Cardiac ventricle fibroblast (primary cell): ENCODE data around the gene PFKFB3. TPM values are rescaled to one million over a fixed set of nuclear protein-coding genes. Genes with fewer than 3 reads are reported as not detected.

ENCODE experiments used
- total RNA-seq: library from RNA; depleted of rRNA; stranded (reverse); fragments of >200 nt; gene quantifications from 2 replicates; pipeline ENCODE4 v1.2.3, GENCODE V29; 2015

The PFKFB3 gene
- total RNA-seq, result 19.3 and 19.6 TPM in 2 replicates

DNA sequence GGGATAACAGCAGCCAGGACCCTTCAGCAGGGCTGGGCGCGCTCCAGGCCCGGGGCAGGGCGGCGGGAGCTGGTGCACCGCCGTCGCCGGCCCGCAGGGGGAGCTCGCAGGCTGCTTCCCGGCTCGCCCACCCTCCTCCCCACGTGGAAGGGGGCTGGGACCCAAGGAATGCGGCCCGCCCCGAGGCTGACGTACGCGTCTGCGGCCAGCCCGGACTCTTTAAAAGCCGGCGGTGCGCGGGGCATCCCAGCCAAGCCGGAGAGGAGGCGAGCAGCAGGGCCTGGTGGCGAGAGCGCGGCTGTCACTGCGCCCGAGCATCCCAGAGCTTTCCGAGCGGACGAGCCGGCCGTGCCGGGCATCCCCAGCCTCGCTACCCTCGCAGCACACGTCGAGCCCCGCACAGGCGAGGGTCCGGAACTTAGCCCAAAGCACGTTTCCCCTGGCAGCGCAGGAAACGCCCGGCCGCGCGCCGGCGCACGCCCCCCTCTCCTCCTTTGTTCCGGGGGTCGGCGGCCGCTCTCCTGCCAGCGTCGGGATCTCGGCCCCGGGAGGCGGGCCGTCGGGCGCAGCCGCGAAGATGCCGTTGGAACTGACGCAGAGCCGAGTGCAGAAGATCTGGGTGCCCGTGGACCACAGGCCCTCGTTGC is at the start of gene PFKFB3:
TSS of gene PFKFB3 (plus strand) at position 249 of the 647 bp plus-strand sequence. CDS start at position 578, 329 bp downstream.

Other genes starting within 250 kb of the PFKFB3 start
- 12.5 and 13.8 TPM in 2 replicates for gene IL15RA, start 225.4 kb upstream of the PFKFB3 start, total RNA-seq
- gene IL2RA, start 140.6 kb upstream of the PFKFB3 start, total RNA-seq, result not detected in 2 replicates
- 27.2 and 30.0 TPM in 2 replicates for gene RBM17, start 113.9 kb upstream of the PFKFB3 start, total RNA-seq